Neural cell (in vitro differentiated cells): Measurements from ENCODE around the gene TACC3. TPM values are rescaled to one million over a fixed set of nuclear protein-coding genes. Genes with fewer than 3 reads are reported as not detected.

Experiments
- H2AFZ ChIP-seq: fragments of 200-600, 300-800 bp; sonication (generic), shearing (Covaris generic); 2 replicates; pipeline ENCODE4 v1.6.0; 2014; ENCODE audit warnings: low read depth, mild to moderate bottlenecking, antibody characterized with exemption, low read length, moderate library complexity
- H3F3A ChIP-seq: fragments of 200-600 bp; shearing (Covaris generic); 2 replicates; pipeline ENCODE4 v1.6.1; 2016; ENCODE audit warnings: mild to moderate bottlenecking, moderate library complexity, mixed read lengths, antibody characterized with exemption, low read length; ENCODE audit not compliant: insufficient read depth, poor library complexity, severe bottlenecking
- H3K27ac ChIP-seq: fragments of 200-600, 300-800 bp; sonication (generic), shearing (Covaris generic); 2 replicates; pipeline ENCODE4 v1.5.1; 2014; ENCODE audit warnings: mild to moderate bottlenecking, low read length, moderate library complexity
- H3K27me3 ChIP-seq: fragments of 300-800, 200-600 bp; sonication (generic), shearing (Covaris generic); 2 replicates; pipeline ENCODE4 v1.6.0; 2014; ENCODE audit warnings: mild to moderate bottlenecking, low read depth, low read length, moderate library complexity; ENCODE audit not compliant: insufficient read depth
- H3K36me3 ChIP-seq: fragments of 300-800, 200-600 bp; sonication (generic), shearing (Covaris generic); 2 replicates; pipeline ENCODE4 v1.5.1; 2014; ENCODE audit warnings: mild to moderate bottlenecking, antibody characterized with exemption, low read length, moderate library complexity; ENCODE audit not compliant: insufficient read depth
- H3K4me2 ChIP-seq: fragments of 300-800, 200-600 bp; sonication (generic), shearing (Covaris generic); 2 replicates; pipeline ENCODE4 v1.6.0; 2014; ENCODE audit warnings: mild to moderate bottlenecking, low read length
- H3K4me3 ChIP-seq: fragments of 300-800, 200-600 bp; sonication (generic), shearing (Covaris generic); 2 replicates; pipeline ENCODE4 v1.5.1; 2014; ENCODE audit warnings: mild to moderate bottlenecking, low read length, moderate library complexity
- H3K79me2 ChIP-seq: fragments of 200-600 bp; shearing (Covaris generic); replicated peaks from 2 replicates; pipeline ENCODE4 v1.6.0; 2014; ENCODE audit warnings: mild to moderate bottlenecking, low read length, moderate library complexity; ENCODE audit not compliant: insufficient read depth
- H3K9ac ChIP-seq: fragments of 300-800, 200-600 bp; sonication (generic), shearing (Covaris generic); 2 replicates; pipeline ENCODE4 v1.6.1; 2016; ENCODE audit warnings: mild to moderate bottlenecking, low read length, mixed read lengths
- H3K9me2 ChIP-seq: fragments of 200-600 bp; shearing (Covaris generic); 2 replicates; pipeline ENCODE4 v1.6.1; 2016; ENCODE audit warnings: mild to moderate bottlenecking, low read length, mixed read lengths; ENCODE audit not compliant: insufficient read depth
- H3K9me3 ChIP-seq: fragments of 200-600, 300-800 bp; sonication (generic), shearing (Covaris generic); 2 replicates; pipeline ENCODE4 v1.6.1; 2016; ENCODE audit warnings: mild to moderate bottlenecking, mixed run types, low read length, moderate library complexity, mixed read lengths
- H4K20me1 ChIP-seq: fragments of 200-600 bp; shearing (Covaris generic); 2 replicates; pipeline ENCODE4 v1.6.1; 2016; ENCODE audit warnings: mild to moderate bottlenecking, mixed run types; ENCODE audit not compliant: insufficient read depth
- CTCF ChIP-seq: fragments of 450-650 bp; IDR thresholded peaks from 2 replicates; pipeline ENCODE4 v1.5.1; 2014; ENCODE audit warnings: antibody characterized with exemption, mild to moderate bottlenecking, moderate library complexity; ENCODE audit not compliant: poor library complexity, severe bottlenecking
- EP300 ChIP-seq: fragments of 450-650 bp; conservative IDR thresholded peaks from 2 replicates; pipeline ENCODE4 v1.6.1; 2014; ENCODE audit warnings: antibody characterized with exemption, mild to moderate bottlenecking, moderate library complexity; ENCODE audit not compliant: poor library complexity, severe bottlenecking
- EZH2 ChIP-seq: fragments of 200-600, 300-800 bp; shearing (Covaris generic), sonication (generic); IDR thresholded peaks from 2 replicates; pipeline ENCODE4 v1.6.1; 2014; ENCODE audit warnings: antibody characterized with exemption, low read length, borderline replicate concordance, mild to moderate bottlenecking; ENCODE audit not compliant: insufficient read depth, poor library complexity, severe bottlenecking
- MXI1 ChIP-seq: fragments of 450-650 bp; conservative IDR thresholded peaks from 2 replicates; pipeline ENCODE4 v1.6.1; 2014; ENCODE audit warnings: antibody characterized with exemption, mild to moderate bottlenecking; ENCODE audit not compliant: poor library complexity, severe bottlenecking
- POLR2AphosphoS5 ChIP-seq: IDR thresholded peaks from 2 replicates; pipeline ENCODE4 v1.6.1; 2012
- RAD21 ChIP-seq: fragments of 450-650 bp; conservative IDR thresholded peaks from 2 replicates; pipeline ENCODE4 v1.6.1; 2014; ENCODE audit warnings: antibody characterized with exemption, mild to moderate bottlenecking, moderate library complexity
- SMC3 ChIP-seq: fragments of 450-650 bp; conservative IDR thresholded peaks from 2 replicates; pipeline ENCODE4 v1.6.1; 2014; ENCODE audit warnings: antibody characterized with exemption, mild to moderate bottlenecking, moderate library complexity; ENCODE audit not compliant: poor library complexity
- TAF1 ChIP-seq: IDR thresholded peaks from 2 replicates; pipeline ENCODE4 v1.6.1; 2012; ENCODE audit warnings: low read depth
- polyA plus RNA-seq: library from polyadenylated mRNA; depleted of rRNA; stranded (reverse); fragments of >200 nt; gene quantifications from 2 replicates; pipeline ENCODE4 v1.2.3, GENCODE V29; 2014
- TF ChIP-seq, protein P1 (sequence below): IDR thresholded peaks from 2 replicates; pipeline ENCODE4 v1.6.1; 2012; ENCODE audit warnings: borderline replicate concordance

Gene TACC3
- polyA plus RNA-seq, 1 donor from 2014 or later = 2.6 TPM

- Histone ChIP-seq H3K9me3 (no peaks in the 10 kb centered on the region), H4K20me1 (no peaks in the 10 kb centered on the region), H3K4me2 (no peak overlapping the region), H3K27ac (no peak overlapping the region), H3K36me3 (no peaks in the 10 kb centered on the region), H3K79me2 (no peaks in the 10 kb centered on the region), H3K27me3 (peaks cover 25% of the 10 kb centered on the region), H3K4me3 (no peak overlapping the region), H2AFZ (no peak overlapping the region), H3K9ac (no peak overlapping the region), H3F3A (no peaks in the 10 kb centered on the region), H3K9me2 (no peaks in the 10 kb centered on the region)
- TF ChIP-seq CTCF (no peak), SMC3 (no peak), RAD21 (no peak), TAF1 (no peak), MXI1 (no peak), POLR2AphosphoS5 (no peak)
These were observed 68.7 kb downstream of the TACC3 start for GRCh38 chr4:1790005-1790404.

DNA sequence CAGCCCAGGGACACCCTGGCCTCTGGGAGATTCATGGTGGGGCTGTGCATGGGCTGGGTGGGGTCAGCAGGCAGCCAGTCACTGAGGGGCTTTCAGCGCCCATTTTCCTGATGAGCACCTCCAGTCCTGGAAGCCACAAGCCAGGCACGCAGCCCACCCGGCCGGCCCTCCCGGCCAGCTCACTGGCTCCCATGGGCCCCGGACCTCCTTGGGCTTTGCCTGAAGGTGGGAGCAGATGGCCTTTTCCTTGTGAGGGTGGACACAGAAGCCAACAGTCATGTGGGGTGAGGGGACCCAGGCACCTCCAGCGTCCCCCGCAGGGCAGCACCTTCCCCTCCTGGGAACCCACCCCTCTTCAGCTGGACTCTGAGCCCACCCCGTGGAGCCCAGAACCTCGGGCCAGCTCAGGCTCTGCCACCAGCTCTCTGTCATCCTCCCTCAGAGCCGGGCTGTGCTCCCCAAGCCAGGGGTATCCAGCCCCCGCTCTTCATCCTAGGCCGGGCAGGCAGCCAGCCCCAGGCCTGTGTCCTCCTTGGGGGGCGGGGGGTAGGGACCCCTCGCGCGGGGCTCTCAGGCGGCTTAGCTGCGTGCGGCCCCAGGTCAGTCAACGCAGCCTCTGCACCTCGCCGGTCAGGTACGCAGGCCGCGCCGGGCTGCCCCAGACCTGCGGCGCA, 71.0 kb downstream of the TACC3 start:
- TF ChIP-seq SMC3 (no peak), EZH2 (peak; percentile 51)

GRCh38 chr4:1792832-1793495, 71.6 kb downstream of the TACC3 start, which contains the start of gene FGFR3:
TSS of gene FGFR3 (plus strand) at chr4:1793293. CDS start at chr4:1793935, 642 bp downstream.
- peaks cover 47% of the 10 kb centered on the region for H3K27me3 ChIP-seq
- H4K20me1 ChIP-seq = no peaks in the 10 kb centered on the region
- H2AFZ ChIP-seq = no peak within 1 kb of the TSS
- H3K9ac ChIP-seq = no peak within 1 kb of the TSS
- H3K27ac ChIP-seq = no peak within 1 kb of the TSS
- TF ChIP-seq TAF1 (no peak), POLR2AphosphoS5 (no peak), MXI1 (no peak), EP300 (no peak), EZH2 (peak; percentile 32)
- TF ChIP-seq, protein P1, sequence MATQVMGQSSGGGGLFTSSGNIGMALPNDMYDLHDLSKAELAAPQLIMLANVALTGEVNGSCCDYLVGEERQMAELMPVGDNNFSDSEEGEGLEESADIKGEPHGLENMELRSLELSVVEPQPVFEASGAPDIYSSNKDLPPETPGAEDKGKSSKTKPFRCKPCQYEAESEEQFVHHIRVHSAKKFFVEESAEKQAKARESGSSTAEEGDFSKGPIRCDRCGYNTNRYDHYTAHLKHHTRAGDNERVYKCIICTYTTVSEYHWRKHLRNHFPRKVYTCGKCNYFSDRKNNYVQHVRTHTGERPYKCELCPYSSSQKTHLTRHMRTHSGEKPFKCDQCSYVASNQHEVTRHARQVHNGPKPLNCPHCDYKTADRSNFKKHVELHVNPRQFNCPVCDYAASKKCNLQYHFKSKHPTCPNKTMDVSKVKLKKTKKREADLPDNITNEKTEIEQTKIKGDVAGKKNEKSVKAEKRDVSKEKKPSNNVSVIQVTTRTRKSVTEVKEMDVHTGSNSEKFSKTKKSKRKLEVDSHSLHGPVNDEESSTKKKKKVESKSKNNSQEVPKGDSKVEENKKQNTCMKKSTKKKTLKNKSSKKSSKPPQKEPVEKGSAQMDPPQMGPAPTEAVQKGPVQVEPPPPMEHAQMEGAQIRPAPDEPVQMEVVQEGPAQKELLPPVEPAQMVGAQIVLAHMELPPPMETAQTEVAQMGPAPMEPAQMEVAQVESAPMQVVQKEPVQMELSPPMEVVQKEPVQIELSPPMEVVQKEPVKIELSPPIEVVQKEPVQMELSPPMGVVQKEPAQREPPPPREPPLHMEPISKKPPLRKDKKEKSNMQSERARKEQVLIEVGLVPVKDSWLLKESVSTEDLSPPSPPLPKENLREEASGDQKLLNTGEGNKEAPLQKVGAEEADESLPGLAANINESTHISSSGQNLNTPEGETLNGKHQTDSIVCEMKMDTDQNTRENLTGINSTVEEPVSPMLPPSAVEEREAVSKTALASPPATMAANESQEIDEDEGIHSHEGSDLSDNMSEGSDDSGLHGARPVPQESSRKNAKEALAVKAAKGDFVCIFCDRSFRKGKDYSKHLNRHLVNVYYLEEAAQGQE = no peak
- no peaks in the 10 kb centered on the region for H3K9me2 ChIP-seq
- H3K79me2 ChIP-seq = no peaks in the 10 kb centered on the region
- no peaks in the 10 kb centered on the region for H3F3A ChIP-seq
- no peaks in the 10 kb centered on the region for H3K36me3 ChIP-seq
- H3K9me3 ChIP-seq = no peaks in the 10 kb centered on the region
- no peak within 1 kb of the TSS for H3K4me2 ChIP-seq
- peak within 1 kb of the TSS; percentile 57 for H3K4me3 ChIP-seq

More for the DNA sequence above, 71.0 kb downstream of the TACC3 start:
- no peaks in the 10 kb centered on the region for H3K9me2 ChIP-seq
- H3K27ac ChIP-seq = no peak overlapping the region
- no peak overlapping the region for H3K4me2 ChIP-seq
- no peaks in the 10 kb centered on the region for H3K9me3 ChIP-seq
- no peak overlapping the region for H3K4me3 ChIP-seq
- no peaks in the 10 kb centered on the region for H3K36me3 ChIP-seq
- H3K79me2 ChIP-seq = no peaks in the 10 kb centered on the region
- no peaks in the 10 kb centered on the region for H3F3A ChIP-seq
- H3K27me3 ChIP-seq = peaks cover 47% of the 10 kb centered on the region
- H2AFZ ChIP-seq = no peak overlapping the region
- H3K9ac ChIP-seq = no peak overlapping the region
- no peaks in the 10 kb centered on the region for H4K20me1 ChIP-seq
